ENCODE results near the gene INAFM2. TPM values are rescaled to one million over a fixed set of nuclear protein-coding genes. Genes with fewer than 3 reads are reported as not detected.

The INAFM2 gene
- total and polyA plus RNA-seq, 2 of the 4 experiments (the other 2 are of a cell fraction) = 10.4 to 14.0 TPM

GRCh38 chr15:40290918-40291574 lies 32.4 kb upstream of the INAFM2 start:
- Histone ChIP-seq H2BK20ac (ENCODE audit: low read depth, low read length) (no peak overlapping the region), H3K4me3 (ENCODE audit: insufficient read depth, low read depth, low read length) (peak overlapping the region; percentile 27), H3K4me1 (ENCODE audit: control insufficient read depth, insufficient read depth, low read length) (peaks cover 3% of the 10 kb centered on the region), H2BK120ac (ENCODE audit: low read depth, low read length) (no peak overlapping the region), H4K5ac (ENCODE audit: low read depth, low read length) (no peak overlapping the region), H4K91ac (ENCODE audit: insufficient read depth, low read depth, low read length) (no peak overlapping the region), H2BK5ac (ENCODE audit: low read depth, low read length, poor library complexity, severe bottlenecking) (no peak overlapping the region), H3K9me1 (ENCODE audit: insufficient read depth, low read length) (no peaks in the 10 kb centered on the region), H3K4ac (ENCODE audit: low read depth, low read length) (no peak overlapping the region), H3K27me3 (ENCODE audit: control insufficient read depth, insufficient read depth, low read length) (peaks cover 69% of the 10 kb centered on the region), H3K23ac (ENCODE audit: low read depth, low read length) (no peak overlapping the region), H3K79me1 (ENCODE audit: low read depth in 1 of 2, low read length in 2 of 2) (no peaks in the 10 kb centered on the region), H3K27ac (ENCODE audit: insufficient read depth, low read length) (no peak overlapping the region), H2AFZ (replicated peaks; ENCODE audit: low read length, poor library complexity) (peak overlapping the region; percentile 93), H3K14ac (replicated peaks; ENCODE audit: low read depth, low read length) (no peak overlapping the region), H3K36me3 (ENCODE audit: control insufficient read depth, insufficient read depth, low read length) (no peaks in the 10 kb centered on the region), H2BK15ac (ENCODE audit: low read depth, low read length) (no peak overlapping the region), H3K4me2 (ENCODE audit: low read depth, low read length) (peak overlapping the region; percentile 43), H4K20me1 (ENCODE audit: insufficient read depth, low read length) (no peaks in the 10 kb centered on the region), H3K56ac (ENCODE audit: extremely low read depth, insufficient read depth, low read length) (no peak overlapping the region), H2AK9ac (replicated peaks; ENCODE audit: low read depth, low read length, poor library complexity) (peak overlapping the region; percentile 32), H3K18ac (ENCODE audit: low read depth, low read length) (no peak overlapping the region), H3K9ac (ENCODE audit: low read depth, low read length) (no peak overlapping the region), H4K8ac (ENCODE audit: low read depth in 2 of 2, low read length in 2 of 2) (0 out of 4 replicates have a peak overlapping the region, but pooled peaks of 1 of the 2 experiments have one; percentile 28), H3K9me3 (ENCODE audit: control insufficient read depth, insufficient read depth, low read length) (no peaks in the 10 kb centered on the region), H2AK5ac (ENCODE audit: low read depth, low read length) (no peak overlapping the region)
- ChIA-PET POLR2A (ENCODE audit: unreplicated experiment) (interaction anchor here (1.2 kb wide), 1 partner anchor 10 kb away, joined by 7 read pairs; no protein-coding TSS in a partner anchor), CTCF (interaction anchor here (0.9 to 2.6 kb wide), 5 partner anchors 11 to 74 kb away, joined by 3 to 13 read pairs (median 4); no protein-coding TSS in a partner anchor)
- intact Hi-C loops (cut with micrococcal nuclease) (no loop called here), dilution Hi-C loops (cut with HindIII; ENCODE audit: low sequenced_read_pairs, unreplicated experiment) (no loop called here), in situ Hi-C loops (cut with MboI; ENCODE audit: low sequenced_read_pairs) (no loop called here)
- WGBS, 2 experiments (ENCODE audit: extremely low coverage in 2 of 2, insufficient read length in 1 of 2) = 2% methylated on average over 48 of the region's 68 CpGs; no CpG with 5 or more reads in 1 of the 2 experiments
- TF ChIP-seq RFX5 (IDR thresholded peaks at IDR 0.05; ENCODE audit: low read depth, low read length) (no peak), MXI1 (IDR thresholded peaks at IDR 0.05; ENCODE audit: borderline replicate concordance, low read depth, low read length) (peak; percentile 66; the same call in 1 of the 2 replicates), SMC3 (IDR thresholded peaks at IDR 0.05; ENCODE audit: low read depth, low read length) (no peak), BHLHE40 (IDR thresholded peaks at IDR 0.05; ENCODE audit: low read depth, low read length) (peak; percentile 14; the same call in 1 of the 2 replicates), USF2 (IDR thresholded peaks at IDR 0.05; ENCODE audit: low read depth, low read length) (peak; percentile 51; the same call in 1 of the 2 replicates), RAD21 (IDR thresholded peaks at IDR 0.05; ENCODE audit: low read length) (no peak), ELK1 (IDR thresholded peaks at IDR 0.05; ENCODE audit: borderline replicate concordance, low read depth, low read length) (no peak)
- DNase-seq (peak; percentile 49), ATAC-seq (ENCODE audit: low read depth) (peak; percentile 92)
- BruUV-seq (replicated peaks) = no TSS peak
